D721Med (cell line): ENCODE results near the gene LGALS7B.
"Not testable (repeated sequence)": the region's sequence is repeated elsewhere in the genome, so short reads cannot be mapped to it uniquely, and the experiment has no call there.

Experiments used
- DNase-seq: peaks from one replicate; pipeline ENCODE4 v3.0.0; 2011; ENCODE audit warnings: low spot score; ENCODE audit not compliant: insufficient read length
- FAIRE-seq: peaks from 2 replicates; lab custom pipeline; 2011; peaks lifted over from hg19 to GRCh38; lab: Jason Lieb, UNC
- CTCF ChIP-seq: IDR thresholded peaks from 2 replicates; pipeline ENCODE4 v1.5.1; 2012; ENCODE audit warnings: mild to moderate bottlenecking, control low read depth; ENCODE audit not compliant: insufficient read depth; ENCODE audit errors: missing control alignments

The LGALS7B gene

GRCh38 chr19:38815059-38816001 is 26.3 kb downstream of the LGALS7B start:
- no peak for DNase-seq
- no peak for TF ChIP-seq CTCF
- no peak for FAIRE-seq

- FAIRE-seq: no peak
- DNase-seq: no peak
- TF ChIP-seq CTCF: no peak
These were observed 27.2 kb downstream of the LGALS7B start for GRCh38 chr19:38816131-38816750.

- FAIRE-seq (no peak), DNase-seq (peak; percentile 12)
- TF ChIP-seq CTCF: no peak
These were observed 28.1 kb downstream of the LGALS7B start for GRCh38 chr19:38817081-38817480.

- FAIRE-seq (no peak), DNase-seq (peak; percentile 11)
- TF ChIP-seq CTCF: no peak
These were observed 30.4 kb downstream of the LGALS7B start for GRCh38 chr19:38819231-38819920.

GRCh38 chr19:38821230-38821825 is 32.3 kb downstream of the LGALS7B start:
- DNase-seq, FAIRE-seq: not testable (repeated sequence)

GRCh38 chr19:38825936-38826335 is 36.9 kb downstream of the LGALS7B start:
- not testable (repeated sequence) for FAIRE-seq, DNase-seq

GRCh38 chr19:38826856-38827551 is 38.0 kb downstream of the LGALS7B start:
- TF ChIP-seq CTCF: no peak
- no peak for DNase-seq
- FAIRE-seq: no peak

- FAIRE-seq, DNase-seq: not testable (repeated sequence)
These were observed 40.2 kb downstream of the LGALS7B start for GRCh38 chr19:38829203-38829602.
